ENCODE data around the gene TTPAL. TPM values are rescaled to one million over a fixed set of nuclear protein-coding genes. Genes with fewer than 3 reads are reported as not detected.

TTPAL gene
- total RNA-seq, 1 donor from 2014 or later: 20.8 TPM

- no peak for DNase-seq (ENCODE audit: extremely low spot score, unreplicated experiment)
- TF ChIP-seq CTCF (conservative IDR thresholded peaks at IDR 0.05): no peak
- no peak overlapping the region for H3K4me3 Mint-ChIP-seq
- H3K27me3 Mint-ChIP-seq: peaks cover 11% of the 10 kb centered on the region
- no peaks in the 10 kb centered on the region for H3K36me3 Mint-ChIP-seq
- no peaks in the 10 kb centered on the region for H3K4me1 Mint-ChIP-seq (ENCODE audit: unreplicated experiment)
- H3K9me3 Mint-ChIP-seq: no peaks in the 10 kb centered on the region
- no peak overlapping the region for H3K27ac Mint-ChIP-seq
Measured at GRCh38 chr20:44428174-44429016, 47.3 kb upstream of the TTPAL start.

GRCh38 chr20:44429017-44429339 lies 46.7 kb upstream of the TTPAL start:
- no peak overlapping the region for H3K4me3 Mint-ChIP-seq
- DNase-seq (ENCODE audit: extremely low spot score, unreplicated experiment): no peak
- H3K4me1 Mint-ChIP-seq (ENCODE audit: unreplicated experiment): no peaks in the 10 kb centered on the region
- no peaks in the 10 kb centered on the region for H3K36me3 Mint-ChIP-seq
- peaks cover 14% of the 10 kb centered on the region for H3K27me3 Mint-ChIP-seq
- no peak overlapping the region for H3K27ac Mint-ChIP-seq
- no peaks in the 10 kb centered on the region for H3K9me3 Mint-ChIP-seq
- TF ChIP-seq CTCF (conservative IDR thresholded peaks at IDR 0.05): no peak

DNA sequence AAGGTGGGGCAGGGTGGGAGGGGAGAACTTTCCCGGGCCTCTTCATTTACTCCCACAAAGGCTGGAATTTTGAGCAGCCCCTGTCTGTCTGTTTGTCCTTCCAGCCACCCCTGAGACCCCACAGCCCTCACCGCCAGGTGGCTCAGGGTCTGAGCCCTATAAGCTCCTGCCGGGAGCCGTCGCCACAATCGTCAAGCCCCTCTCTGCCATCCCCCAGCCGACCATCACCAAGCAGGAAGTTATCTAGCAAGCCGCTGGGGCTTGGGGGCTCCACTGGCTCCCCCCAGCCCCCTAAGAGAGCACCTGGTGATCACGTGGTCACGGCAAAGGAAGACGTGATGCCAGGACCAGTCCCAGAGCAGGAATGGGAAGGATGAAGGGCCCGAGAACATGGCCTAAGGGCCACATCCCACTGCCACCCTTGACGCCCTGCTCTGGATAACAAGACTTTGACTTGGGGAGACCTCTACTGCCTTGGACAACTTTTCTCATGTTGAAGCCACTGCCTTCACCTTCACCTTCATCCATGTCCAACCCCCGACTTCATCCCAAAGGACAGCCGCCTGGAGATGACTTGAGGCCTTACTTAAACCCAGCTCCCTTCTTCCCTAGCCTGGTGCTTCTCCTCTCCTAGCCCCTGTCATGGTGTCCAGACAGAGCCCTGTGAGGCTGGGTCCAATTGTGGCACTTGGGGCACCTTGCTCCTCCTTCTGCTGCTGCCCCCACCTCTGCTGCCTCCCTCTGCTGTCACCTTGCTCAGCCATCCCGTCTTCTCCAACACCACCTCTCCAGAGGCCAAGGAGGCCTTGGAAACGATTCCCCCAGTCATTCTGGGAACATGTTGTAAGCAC lies 46.0 kb upstream of the TTPAL start:
- no peak overlapping the region for H3K27ac Mint-ChIP-seq
- no peaks in the 10 kb centered on the region for H3K4me1 Mint-ChIP-seq (ENCODE audit: unreplicated experiment)
- H3K36me3 Mint-ChIP-seq: no peaks in the 10 kb centered on the region
- H3K4me3 Mint-ChIP-seq: no peak overlapping the region
- no peaks in the 10 kb centered on the region for H3K9me3 Mint-ChIP-seq
- peaks cover 15% of the 10 kb centered on the region for H3K27me3 Mint-ChIP-seq
- TF ChIP-seq CTCF (conservative IDR thresholded peaks at IDR 0.05): no peak
- no peak for DNase-seq (ENCODE audit: extremely low spot score, unreplicated experiment)

GRCh38 chr20:44430270-44431065 lies 45.2 kb upstream of the TTPAL start:
- no peak for TF ChIP-seq CTCF (conservative IDR thresholded peaks at IDR 0.05)
- Mint-ChIP-seq H3K27ac (no peak overlapping the region), H3K27me3 (peaks cover 15% of the 10 kb centered on the region), H3K4me3 (no peak overlapping the region), H3K4me1 (ENCODE audit: unreplicated experiment) (no peaks in the 10 kb centered on the region), H3K9me3 (no peaks in the 10 kb centered on the region), H3K36me3 (no peaks in the 10 kb centered on the region)
- no peak for DNase-seq (ENCODE audit: extremely low spot score, unreplicated experiment)

GRCh38 chr20:44431118-44431501 lies 44.6 kb upstream of the TTPAL start:
- Mint-ChIP-seq H3K4me1 (ENCODE audit: unreplicated experiment) (no peaks in the 10 kb centered on the region), H3K27me3 (peaks cover 15% of the 10 kb centered on the region), H3K4me3 (no peak overlapping the region), H3K27ac (no peak overlapping the region), H3K36me3 (no peaks in the 10 kb centered on the region), H3K9me3 (no peaks in the 10 kb centered on the region)
- no peak for TF ChIP-seq CTCF (conservative IDR thresholded peaks at IDR 0.05)
- no peak for DNase-seq (ENCODE audit: extremely low spot score, unreplicated experiment)
